ENCODE measurements around the gene PLCD3. TPM values are rescaled to one million over a fixed set of nuclear protein-coding genes. Genes with fewer than 3 reads are reported as not detected.

The PLCD3 gene
- total RNA-seq, 1 experiment from 2014 or later = 88.5 TPM

- no peaks in the 10 kb centered on the region for H3K9me3 Mint-ChIP-seq (ENCODE audit: unreplicated experiment)
- H3K27me3 Mint-ChIP-seq (ENCODE audit: insufficient read depth, unreplicated experiment) = no peaks in the 10 kb centered on the region
- ChIA-PET POLR2A (no interaction called here), CTCF (no interaction called here)
- Histone ChIP-seq H3K36me3 (ENCODE audit: control insufficient read depth, insufficient read depth, low read length) (peaks cover 3% of the 10 kb centered on the region), H3K27me3 (replicated peaks; ENCODE audit: control insufficient read depth, insufficient read depth, low read length) (no peaks in the 10 kb centered on the region), H3K9me3 (no peaks in the 10 kb centered on the region), H3K4me1 (peaks cover 5% of the 10 kb centered on the region; the same call in 1 of the 2 replicates), H3K4me3 (ENCODE audit: low read depth, low read length) (no peak overlapping the region)
- intact Hi-C loops (cut with micrococcal nuclease; ENCODE audit: unreplicated experiment) = no loop called here
- peaks cover 96% of the 10 kb centered on the region for H3K36me3 Mint-ChIP-seq (ENCODE audit: insufficient read depth, unreplicated experiment)
- H3K27ac Mint-ChIP-seq (ENCODE audit: unreplicated experiment) = peak overlapping the region; percentile 30
- H3K4me1 Mint-ChIP-seq (ENCODE audit: low read depth, unreplicated experiment) = peaks cover 7% of the 10 kb centered on the region
- DNase-seq = no peak
- BruUV-seq (replicated peaks) = no TSS peak
- peak overlapping the region; percentile 28 for H3K4me3 Mint-ChIP-seq (ENCODE audit: unreplicated experiment)
- TF ChIP-seq CTCF (IDR thresholded peaks at IDR 0.05; ENCODE audit: insufficient read depth in 1 of 2, low read depth in 1 of 2, low read length in 1 of 2, severe bottlenecking in 1 of 2, unreplicated experiment in 1 of 2) = no peak
Observed at GRCh38 chr17:45101546-45101882, 30.8 kb downstream of the PLCD3 start.

GRCh38 chr17:45098869-45099616 is 33.3 kb downstream of the PLCD3 start:
- Histone ChIP-seq H3K27me3 (replicated peaks; ENCODE audit: control insufficient read depth, insufficient read depth, low read length) (no peaks in the 10 kb centered on the region), H3K4me3 (ENCODE audit: low read depth, low read length) (no peak overlapping the region), H3K9me3 (no peaks in the 10 kb centered on the region), H3K36me3 (ENCODE audit: control insufficient read depth, insufficient read depth, low read length) (peaks cover 1% of the 10 kb centered on the region), H3K4me1 (peaks cover 5% of the 10 kb centered on the region; the same call in 1 of the 2 replicates)
- peak; percentile 89 to 93 for DNase-seq
- CTCF ChIA-PET = interaction anchor here (0.6 to 2.5 kb wide), 13 partner anchors 9 to 319 kb away, joined by 3 to 13 read pairs (median 4); partner anchors contain the start of genes ACBD4, HEXIM1 and NMT1
- intact Hi-C loops (cut with micrococcal nuclease; ENCODE audit: unreplicated experiment) = loop anchor here (1.0 to 2.0 kb wide), 2 partner anchors 34 to 179 kb away; partner anchors contain the start of gene PLCD3
- no peak overlapping the region for H3K27ac Mint-ChIP-seq (ENCODE audit: unreplicated experiment)
- peaks cover 7% of the 10 kb centered on the region for H3K4me1 Mint-ChIP-seq (ENCODE audit: low read depth, unreplicated experiment)
- POLR2A ChIA-PET = no interaction called here
- no peak overlapping the region for H3K4me3 Mint-ChIP-seq (ENCODE audit: unreplicated experiment)
- no peaks in the 10 kb centered on the region for H3K9me3 Mint-ChIP-seq (ENCODE audit: unreplicated experiment)
- BruUV-seq (replicated peaks) = no TSS peak
- no peaks in the 10 kb centered on the region for H3K27me3 Mint-ChIP-seq (ENCODE audit: insufficient read depth, unreplicated experiment)
- H3K36me3 Mint-ChIP-seq (ENCODE audit: insufficient read depth, unreplicated experiment) = peaks cover 94% of the 10 kb centered on the region
- peak; percentile 91 to 92 for TF ChIP-seq CTCF (IDR thresholded peaks at IDR 0.05; ENCODE audit: insufficient read depth in 1 of 2, low read depth in 1 of 2, low read length in 1 of 2, severe bottlenecking in 1 of 2, unreplicated experiment in 1 of 2)

GRCh38 chr17:45098081-45098868 is 34.0 kb downstream of the PLCD3 start:
- no peaks in the 10 kb centered on the region for H3K27me3 Mint-ChIP-seq (ENCODE audit: insufficient read depth, unreplicated experiment)
- H3K36me3 Mint-ChIP-seq (ENCODE audit: insufficient read depth, unreplicated experiment) = peaks cover 94% of the 10 kb centered on the region
- intact Hi-C loops (cut with micrococcal nuclease; ENCODE audit: unreplicated experiment) = loop anchor here (2.0 kb wide), 1 partner anchor 35 kb away; the partner anchor contains the start of gene PLCD3
- no peak for DNase-seq
- H3K4me3 Mint-ChIP-seq (ENCODE audit: unreplicated experiment) = no peak overlapping the region
- Histone ChIP-seq H3K27me3 (replicated peaks; ENCODE audit: control insufficient read depth, insufficient read depth, low read length) (no peaks in the 10 kb centered on the region), H3K4me1 (peaks cover 6% of the 10 kb centered on the region; the same call in 1 of the 2 replicates), H3K36me3 (ENCODE audit: control insufficient read depth, insufficient read depth, low read length) (peaks cover 2% of the 10 kb centered on the region), H3K4me3 (ENCODE audit: low read depth, low read length) (no peak overlapping the region), H3K9me3 (no peaks in the 10 kb centered on the region)
- TF ChIP-seq CTCF (IDR thresholded peaks at IDR 0.05; ENCODE audit: insufficient read depth in 1 of 2, low read depth in 1 of 2, low read length in 1 of 2, severe bottlenecking in 1 of 2, unreplicated experiment in 1 of 2) = no peak
- CTCF ChIA-PET = interaction anchor here (0.6 to 2.5 kb wide), 11 partner anchors 10 to 178 kb away, joined by 3 to 13 read pairs (median 4); partner anchors contain the start of genes ACBD4, HEXIM1 and NMT1
- H3K27ac Mint-ChIP-seq (ENCODE audit: unreplicated experiment) = peak overlapping the region; percentile 50
- peaks cover 7% of the 10 kb centered on the region for H3K4me1 Mint-ChIP-seq (ENCODE audit: low read depth, unreplicated experiment)
- BruUV-seq (replicated peaks) = no TSS peak
- H3K9me3 Mint-ChIP-seq (ENCODE audit: unreplicated experiment) = no peaks in the 10 kb centered on the region
- POLR2A ChIA-PET = no interaction called here
